ENCODE results near the gene IL10RA. TPM values are rescaled to one million over a fixed set of nuclear protein-coding genes. Genes with fewer than 3 reads are reported as not detected.

Gene IL10RA
- total and polyA plus RNA-seq, 4 donors: 7.9 to 52.5 (median 28.2) TPM

DNA sequence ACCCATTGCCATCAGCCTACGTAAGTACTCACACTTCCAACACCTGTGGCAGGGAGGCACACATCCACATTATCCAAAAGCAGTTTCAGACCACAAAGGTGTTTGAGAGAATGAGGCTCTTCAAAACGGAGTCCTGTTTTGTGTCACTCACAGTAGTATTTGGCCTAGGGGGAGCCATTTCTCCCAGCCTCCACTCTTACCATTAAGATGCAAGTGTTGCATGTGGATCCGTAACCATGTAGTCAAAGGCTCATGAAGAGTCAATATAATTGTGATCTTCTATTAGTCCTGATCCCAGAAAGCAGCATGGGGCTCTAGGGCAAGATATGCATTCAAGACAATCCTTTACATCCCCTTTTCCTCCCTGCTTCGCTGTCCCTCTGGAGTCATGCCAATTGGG is 41.5 kb downstream of the IL10RA start:
- DNase-seq: no peak
- H3K27ac ChIP-seq (ENCODE audit: low read depth in 1 of 2, low read length in 1 of 2): no peak overlapping the region
- TF ChIP-seq, protein P1, sequence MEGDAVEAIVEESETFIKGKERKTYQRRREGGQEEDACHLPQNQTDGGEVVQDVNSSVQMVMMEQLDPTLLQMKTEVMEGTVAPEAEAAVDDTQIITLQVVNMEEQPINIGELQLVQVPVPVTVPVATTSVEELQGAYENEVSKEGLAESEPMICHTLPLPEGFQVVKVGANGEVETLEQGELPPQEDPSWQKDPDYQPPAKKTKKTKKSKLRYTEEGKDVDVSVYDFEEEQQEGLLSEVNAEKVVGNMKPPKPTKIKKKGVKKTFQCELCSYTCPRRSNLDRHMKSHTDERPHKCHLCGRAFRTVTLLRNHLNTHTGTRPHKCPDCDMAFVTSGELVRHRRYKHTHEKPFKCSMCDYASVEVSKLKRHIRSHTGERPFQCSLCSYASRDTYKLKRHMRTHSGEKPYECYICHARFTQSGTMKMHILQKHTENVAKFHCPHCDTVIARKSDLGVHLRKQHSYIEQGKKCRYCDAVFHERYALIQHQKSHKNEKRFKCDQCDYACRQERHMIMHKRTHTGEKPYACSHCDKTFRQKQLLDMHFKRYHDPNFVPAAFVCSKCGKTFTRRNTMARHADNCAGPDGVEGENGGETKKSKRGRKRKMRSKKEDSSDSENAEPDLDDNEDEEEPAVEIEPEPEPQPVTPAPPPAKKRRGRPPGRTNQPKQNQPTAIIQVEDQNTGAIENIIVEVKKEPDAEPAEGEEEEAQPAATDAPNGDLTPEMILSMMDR (IDR thresholded peaks at IDR 0.05; ENCODE audit: control extremely low read depth, extremely low read depth): no peak
- 90% methylated on average over 4 of the region's 4 CpGs for WGBS, 2 donors
- peaks cover 0 to 2% (median 0%) of the 10 kb centered on the region in 3 donors for H3K27me3 ChIP-seq (ENCODE audit: control insufficient read depth in 3 of 3, insufficient read depth in 3 of 3, low read length in 2 of 3)
- no peak overlapping the region for H3K9ac ChIP-seq (ENCODE audit: insufficient read depth in 1 of 2, low read length in 2 of 2)
- H3K9me3 ChIP-seq (ENCODE audit: control insufficient read depth in 4 of 4, insufficient read depth in 3 of 4, low read length in 3 of 4): peaks cover 0 to 2% (median 0%) of the 10 kb centered on the region in 4 donors
- no peaks in the 10 kb centered on the region for H3K4me1 ChIP-seq (ENCODE audit: control insufficient read depth in 5 of 5, insufficient read depth in 5 of 5, low read length in 5 of 5)
- ATAC-seq (ENCODE audit: insufficient read depth, low FRiP score): no peak
- H3K36me3 ChIP-seq (ENCODE audit: control insufficient read depth in 4 of 4, insufficient read depth in 4 of 4, low read length in 4 of 4): no peaks in the 10 kb centered on the region
- no peak overlapping the region for H3K4me3 ChIP-seq

DNA sequence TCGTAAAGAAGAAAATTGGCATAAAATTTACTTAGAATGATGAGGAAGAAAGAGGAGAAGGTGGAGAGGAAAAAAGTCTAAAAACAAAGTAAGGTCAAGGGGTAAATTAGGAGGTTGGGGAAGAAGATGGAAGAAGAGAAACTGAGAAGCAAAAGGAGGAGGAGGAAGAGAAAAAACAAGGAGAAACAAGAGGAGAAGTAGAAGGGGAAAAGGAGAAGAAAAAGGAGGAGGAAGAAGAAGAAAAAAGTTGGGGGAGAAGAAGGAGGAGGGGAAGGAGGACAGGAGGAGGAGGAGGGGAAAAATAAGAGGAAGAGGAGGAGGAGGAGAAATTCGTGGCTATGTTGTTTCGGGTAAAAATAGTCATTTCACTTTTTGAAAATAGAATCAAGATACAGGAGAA is 42.4 kb downstream of the IL10RA start:
- no peaks in the 10 kb centered on the region for H3K36me3 ChIP-seq (ENCODE audit: control insufficient read depth in 4 of 4, insufficient read depth in 4 of 4, low read length in 4 of 4)
- TF ChIP-seq, protein P1 (IDR thresholded peaks at IDR 0.05; ENCODE audit: control extremely low read depth, extremely low read depth): no peak
- H3K9ac ChIP-seq (ENCODE audit: insufficient read depth in 1 of 2, low read length in 2 of 2): no peak overlapping the region
- peaks cover 0 to 2% (median 0%) of the 10 kb centered on the region in 3 donors for H3K27me3 ChIP-seq (ENCODE audit: control insufficient read depth in 3 of 3, insufficient read depth in 3 of 3, low read length in 2 of 3)
- H3K9me3 ChIP-seq (ENCODE audit: control insufficient read depth in 4 of 4, insufficient read depth in 3 of 4, low read length in 3 of 4): peaks cover 0 to 2% (median 0%) of the 10 kb centered on the region in 4 donors
- H3K4me1 ChIP-seq (ENCODE audit: control insufficient read depth in 5 of 5, insufficient read depth in 5 of 5, low read length in 5 of 5): no peaks in the 10 kb centered on the region
- ATAC-seq (ENCODE audit: insufficient read depth, low FRiP score) (no peak), DNase-seq (no peak)
- no peak overlapping the region for H3K4me3 ChIP-seq
- H3K27ac ChIP-seq (ENCODE audit: low read depth in 1 of 2, low read length in 1 of 2): no peak overlapping the region
- 54 to 61% methylated on average over 3 of the region's 3 CpGs for WGBS, 2 donors

DNA sequence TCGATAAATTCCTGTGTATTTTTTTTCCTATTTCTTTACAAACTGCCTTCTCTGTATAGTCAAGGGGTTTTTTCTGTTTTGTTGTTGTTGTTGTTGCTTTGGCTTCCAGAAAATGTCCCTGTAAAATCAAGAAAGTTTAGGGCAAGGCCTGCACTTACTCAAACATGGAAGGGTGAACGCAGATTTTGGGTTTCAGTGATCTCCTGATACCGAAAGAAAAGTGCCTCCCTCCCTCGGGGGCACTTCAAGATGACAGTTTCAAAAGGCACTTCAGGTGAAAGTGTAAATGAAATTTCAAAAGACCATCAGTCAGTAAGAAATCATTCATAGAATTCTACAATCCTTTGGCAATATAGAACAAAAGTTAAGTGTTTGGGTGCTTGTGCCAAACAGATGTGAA is 47.2 kb downstream of the IL10RA start:
- DNase-seq (no peak), ATAC-seq (ENCODE audit: insufficient read depth, low FRiP score) (no peak)
- Histone ChIP-seq H3K36me3 (ENCODE audit: control insufficient read depth in 4 of 4, insufficient read depth in 4 of 4, low read length in 4 of 4) (no peaks in the 10 kb centered on the region), H3K9me3 (ENCODE audit: control insufficient read depth in 4 of 4, insufficient read depth in 3 of 4, low read length in 3 of 4) (no peaks in the 10 kb centered on the region), H3K9ac (ENCODE audit: insufficient read depth in 1 of 2, low read length in 2 of 2) (no peak overlapping the region), H3K27me3 (ENCODE audit: control insufficient read depth in 3 of 3, insufficient read depth in 3 of 3, low read length in 2 of 3) (peaks cover 0 to 2% (median 0%) of the 10 kb centered on the region in 3 donors), H3K4me1 (ENCODE audit: control insufficient read depth in 5 of 5, insufficient read depth in 5 of 5, low read length in 5 of 5) (no peaks in the 10 kb centered on the region), H3K27ac (ENCODE audit: low read depth in 1 of 2, low read length in 1 of 2) (no peak overlapping the region), H3K4me3 (no peak overlapping the region)
- TF ChIP-seq, protein P1 (IDR thresholded peaks at IDR 0.05; ENCODE audit: control extremely low read depth, extremely low read depth): no peak
- WGBS, 2 donors: 77 to 84% methylated on average over 4 of the region's 4 CpGs

DNA sequence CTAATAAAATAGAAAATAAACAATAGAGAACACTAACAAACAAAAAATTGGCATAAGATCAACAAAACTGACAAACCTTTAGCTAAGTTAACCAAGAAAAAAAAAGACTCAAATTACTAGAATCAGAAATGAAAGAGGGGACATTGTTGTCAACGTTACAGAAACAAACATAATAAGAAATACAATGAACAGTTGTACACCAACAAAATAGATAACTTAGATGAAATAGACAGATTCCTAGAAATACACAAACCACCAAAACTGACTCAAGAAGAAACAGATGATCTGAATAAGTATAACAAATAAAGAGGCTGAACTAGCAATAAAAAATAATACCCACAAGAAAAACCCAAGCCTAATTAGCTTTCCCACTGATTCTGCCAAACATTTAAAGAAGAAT is 55.9 kb downstream of the IL10RA start:
- ATAC-seq (ENCODE audit: insufficient read depth, low FRiP score) (no peak), DNase-seq (no peak)
- Histone ChIP-seq H3K27ac (ENCODE audit: low read depth in 1 of 2, low read length in 1 of 2) (no peak overlapping the region), H3K4me3 (no peak overlapping the region), H3K9ac (ENCODE audit: insufficient read depth in 1 of 2, low read length in 2 of 2) (no peak overlapping the region), H3K9me3 (ENCODE audit: control insufficient read depth in 4 of 4, insufficient read depth in 3 of 4, low read length in 3 of 4) (no peaks in the 10 kb centered on the region), H3K27me3 (ENCODE audit: control insufficient read depth in 3 of 3, insufficient read depth in 3 of 3, low read length in 2 of 3) (peaks cover 0 to 2% (median 0%) of the 10 kb centered on the region in 3 donors), H3K4me1 (ENCODE audit: control insufficient read depth in 5 of 5, insufficient read depth in 5 of 5, low read length in 5 of 5) (peaks cover 0 to 4% (median 0%) of the 10 kb centered on the region in 5 donors), H3K36me3 (ENCODE audit: control insufficient read depth in 4 of 4, insufficient read depth in 4 of 4, low read length in 4 of 4) (no peaks in the 10 kb centered on the region)
- 74 to 78% methylated on average over 1 of the region's 1 CpG for WGBS, 2 donors
- TF ChIP-seq, protein P1 (IDR thresholded peaks at IDR 0.05; ENCODE audit: control extremely low read depth, extremely low read depth): no peak

Measured in lung (tissue), 12 donors.